Bronchial epithelial cell (primary cell): ENCODE measurements around the gene KCNT2. TPM values are rescaled to one million over a fixed set of nuclear protein-coding genes. Genes with fewer than 3 reads are reported as not detected.
"Not testable (repeated sequence)": the region's sequence is repeated elsewhere in the genome, so short reads cannot be mapped to it uniquely, and the experiment has no call there.

Experiments
- DNase-seq: peaks from one replicate; pipeline ENCODE4 v3.0.0-alpha.2; 2010; ENCODE audit warnings: low read depth
- FAIRE-seq: peaks from 2 replicates; lab custom pipeline; 2011; peaks lifted over from hg19 to GRCh38; lab: Jason Lieb, UNC
- H3K27me3 ChIP-seq: 2 replicates; pipeline ENCODE4 v1.5.1; 2011; ENCODE audit warnings: low read length; ENCODE audit not compliant: control insufficient read depth, insufficient read depth
- H3K36me3 ChIP-seq: 2 replicates; pipeline ENCODE4 v1.5.1; 2011; ENCODE audit warnings: low read length; ENCODE audit not compliant: control insufficient read depth, insufficient read depth
- H3K4me3 ChIP-seq: 2 replicates; pipeline ENCODE4 v1.5.1; 2011; ENCODE audit warnings: mild to moderate bottlenecking, low read depth, low read length, control low read depth
- CTCF ChIP-seq: IDR thresholded peaks from 2 replicates; pipeline ENCODE4 v1.5.1; 2011; ENCODE audit warnings: mild to moderate bottlenecking, moderate library complexity, low read length, control low read depth, inconsistent platforms; ENCODE audit not compliant: insufficient read depth, severe bottlenecking
- total RNA-seq: library from RNA; depleted of rRNA; stranded (reverse); fragments of >200 nt; gene quantifications from 2 replicates; pipeline ENCODE4 v1.2.1, GENCODE V29; 2014

Gene KCNT2
- total RNA-seq, 1 donor from 2014 or later, result under 0.01 TPM

- FAIRE-seq, result no peak
- H3K36me3 ChIP-seq, result no peaks in the 10 kb centered on the region
- no peaks in the 10 kb centered on the region for H3K27me3 ChIP-seq
- TF ChIP-seq CTCF, result no peak
- H3K4me3 ChIP-seq, result no peak overlapping the region
- DNase-seq, result no peak
These were observed 92.3 kb downstream of the KCNT2 start for GRCh38 chr1:196515904-196516303.

GRCh38 chr1:196513821-196514220 is 94.4 kb downstream of the KCNT2 start:
- H3K4me3 ChIP-seq, result no peak overlapping the region
- TF ChIP-seq CTCF, result no peak
- FAIRE-seq (no peak), DNase-seq (no peak)
- H3K27me3 ChIP-seq, result no peaks in the 10 kb centered on the region
- no peaks in the 10 kb centered on the region for H3K36me3 ChIP-seq

GRCh38 chr1:196510451-196510850 is 97.8 kb downstream of the KCNT2 start:
- FAIRE-seq, result no peak

GRCh38 chr1:196504224-196504623 is 104.0 kb downstream of the KCNT2 start:
- not testable (repeated sequence) for H3K4me3 ChIP-seq, H3K36me3 ChIP-seq, DNase-seq, H3K27me3 ChIP-seq, FAIRE-seq

More at GRCh38 chr1:196510451-196510850, 97.8 kb downstream of the KCNT2 start:
- Histone ChIP-seq H3K36me3 (no peaks in the 10 kb centered on the region), H3K27me3 (no peaks in the 10 kb centered on the region), H3K4me3 (no peak overlapping the region)
- TF ChIP-seq CTCF, result no peak
- no peak for DNase-seq

GRCh38 chr1:196502437-196502836 is 105.8 kb downstream of the KCNT2 start:
- no peak for FAIRE-seq
- Histone ChIP-seq H3K27me3 (no peaks in the 10 kb centered on the region), H3K4me3 (no peak overlapping the region), H3K36me3 (no peaks in the 10 kb centered on the region)
- DNase-seq, result no peak
- TF ChIP-seq CTCF, result no peak

- no peak for FAIRE-seq
- Histone ChIP-seq H3K36me3 (no peaks in the 10 kb centered on the region), H3K27me3 (no peaks in the 10 kb centered on the region), H3K4me3 (no peak overlapping the region)
- DNase-seq, result peak; percentile 81
- no peak for TF ChIP-seq CTCF
These were observed 106.3 kb downstream of the KCNT2 start for GRCh38 chr1:196501760-196502428.
